MCF 10A (cell line): ENCODE results near the gene SETMAR. TPM values are rescaled to one million over a fixed set of nuclear protein-coding genes. Genes with fewer than 3 reads are reported as not detected.

Experiments
- BruUV-seq: library from RNA; stranded (reverse); fragments of 400-500 nt; replicated peaks from 2 replicates; lab custom pipeline; 2021; lab: Mats Ljungman, UMichigan
- CTCF ChIA-PET: fragments of 300-600 bp; sonication (Branson Sonifier 250); formaldehyde crosslinking; extraction: SDS; loops from one replicate; lab custom pipeline; 2021; ENCODE audit warnings: antibody characterized with exemption, inconsistent platforms; lab: Yijun Ruan, JAX
- POLR2A ChIA-PET: fragments of 300-600, 350-650 bp; sonication (Branson Sonifier 250); formaldehyde crosslinking; extraction: SDS; loops from one replicate; lab custom pipeline; 2020; ENCODE audit warnings: antibody characterized with exemption, inconsistent platforms; lab: Yijun Ruan, JAX
- DNase-seq: peaks from one replicate; pipeline ENCODE4 v3.0.0-alpha.2; 2018; ENCODE audit not compliant: unreplicated experiment
- H3K27ac Mint-ChIP-seq: one replicate; pipeline ENCODE4 v1.8.0; 2022; ENCODE audit warnings: mild to moderate bottlenecking, low read depth, mixed read lengths; ENCODE audit not compliant: unreplicated experiment
- H3K27me3 Mint-ChIP-seq: one replicate; pipeline ENCODE4 v1.8.0; 2022; ENCODE audit warnings: mixed read lengths; ENCODE audit not compliant: insufficient read depth, unreplicated experiment
- H3K36me3 Mint-ChIP-seq: one replicate; pipeline ENCODE4 v1.8.0; 2022; ENCODE audit warnings: mild to moderate bottlenecking, moderate library complexity, mixed read lengths; ENCODE audit not compliant: insufficient read depth, unreplicated experiment
- H3K4me1 Mint-ChIP-seq: one replicate; pipeline ENCODE4 v1.8.0; 2022; ENCODE audit warnings: mixed read lengths; ENCODE audit not compliant: insufficient read depth, unreplicated experiment
- H3K4me3 Mint-ChIP-seq: one replicate; pipeline ENCODE4 v1.8.0; 2022; ENCODE audit warnings: mild to moderate bottlenecking, moderate library complexity, mixed read lengths; ENCODE audit not compliant: unreplicated experiment
- H3K9me3 Mint-ChIP-seq: one replicate; pipeline ENCODE4 v1.8.0; 2022; ENCODE audit warnings: mixed read lengths; ENCODE audit not compliant: unreplicated experiment
- intact Hi-C: fragments of 100-400 bp; cut with micrococcal nuclease; formaldehyde crosslinking; loops from 2 replicates; pipeline ENCODE4 v1.14.1; 2022
- total RNA-seq: library from RNA; stranded (reverse); gene quantifications from 2 replicates; pipeline ENCODE4 v1.2.3, GENCODE V29; 2022
- TF ChIP-seq, protein P1 (sequence below): fragments of 200-600 bp; IDR thresholded peaks from one replicate; pipeline ENCODE4 v1.8.0; 2022; ENCODE audit warnings: antibody characterized with exemption, mild to moderate bottlenecking; ENCODE audit not compliant: unreplicated experiment

SETMAR gene
- total RNA-seq, 1 experiment from 2014 or later, result 8.3 TPM

DNA sequence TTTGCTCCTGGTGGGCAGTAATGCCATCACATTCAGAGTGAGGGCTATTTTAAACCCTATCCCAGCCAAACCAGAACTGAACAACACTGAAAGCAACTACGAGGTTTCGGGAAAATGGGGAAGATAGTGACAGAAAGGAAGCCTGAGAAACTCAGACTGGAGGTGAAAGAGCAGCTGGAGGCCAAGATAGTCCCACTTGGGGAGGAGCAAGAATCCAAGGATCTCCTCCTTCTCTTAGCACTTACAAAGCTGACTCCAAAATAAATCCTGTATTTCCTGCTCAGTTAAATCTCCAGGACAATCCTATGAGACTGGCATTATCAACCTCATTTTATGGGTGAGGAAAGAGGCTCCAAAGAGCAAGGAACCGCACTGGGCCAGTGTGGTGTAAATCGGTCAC, 14.1 kb upstream of the SETMAR start:
- H3K27me3 Mint-ChIP-seq, result peaks cover 7% of the 10 kb centered on the region
- no peak overlapping the region for H3K4me3 Mint-ChIP-seq
- BruUV-seq, result no TSS peak
- ChIA-PET POLR2A (no interaction called here), CTCF (interaction anchor here (0.7 to 7.0 kb wide), 11 partner anchors 7 to 1093 kb away, joined by 3 to 73 read pairs (median 3); no protein-coding TSS in a partner anchor)
- intact Hi-C loops, result no loop called here
- DNase-seq, result no peak
- TF ChIP-seq, protein P1, sequence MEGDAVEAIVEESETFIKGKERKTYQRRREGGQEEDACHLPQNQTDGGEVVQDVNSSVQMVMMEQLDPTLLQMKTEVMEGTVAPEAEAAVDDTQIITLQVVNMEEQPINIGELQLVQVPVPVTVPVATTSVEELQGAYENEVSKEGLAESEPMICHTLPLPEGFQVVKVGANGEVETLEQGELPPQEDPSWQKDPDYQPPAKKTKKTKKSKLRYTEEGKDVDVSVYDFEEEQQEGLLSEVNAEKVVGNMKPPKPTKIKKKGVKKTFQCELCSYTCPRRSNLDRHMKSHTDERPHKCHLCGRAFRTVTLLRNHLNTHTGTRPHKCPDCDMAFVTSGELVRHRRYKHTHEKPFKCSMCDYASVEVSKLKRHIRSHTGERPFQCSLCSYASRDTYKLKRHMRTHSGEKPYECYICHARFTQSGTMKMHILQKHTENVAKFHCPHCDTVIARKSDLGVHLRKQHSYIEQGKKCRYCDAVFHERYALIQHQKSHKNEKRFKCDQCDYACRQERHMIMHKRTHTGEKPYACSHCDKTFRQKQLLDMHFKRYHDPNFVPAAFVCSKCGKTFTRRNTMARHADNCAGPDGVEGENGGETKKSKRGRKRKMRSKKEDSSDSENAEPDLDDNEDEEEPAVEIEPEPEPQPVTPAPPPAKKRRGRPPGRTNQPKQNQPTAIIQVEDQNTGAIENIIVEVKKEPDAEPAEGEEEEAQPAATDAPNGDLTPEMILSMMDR, result no peak
- no peaks in the 10 kb centered on the region for H3K36me3 Mint-ChIP-seq
- no peak overlapping the region for H3K27ac Mint-ChIP-seq
- no peaks in the 10 kb centered on the region for H3K9me3 Mint-ChIP-seq
- no peaks in the 10 kb centered on the region for H3K4me1 Mint-ChIP-seq

DNA sequence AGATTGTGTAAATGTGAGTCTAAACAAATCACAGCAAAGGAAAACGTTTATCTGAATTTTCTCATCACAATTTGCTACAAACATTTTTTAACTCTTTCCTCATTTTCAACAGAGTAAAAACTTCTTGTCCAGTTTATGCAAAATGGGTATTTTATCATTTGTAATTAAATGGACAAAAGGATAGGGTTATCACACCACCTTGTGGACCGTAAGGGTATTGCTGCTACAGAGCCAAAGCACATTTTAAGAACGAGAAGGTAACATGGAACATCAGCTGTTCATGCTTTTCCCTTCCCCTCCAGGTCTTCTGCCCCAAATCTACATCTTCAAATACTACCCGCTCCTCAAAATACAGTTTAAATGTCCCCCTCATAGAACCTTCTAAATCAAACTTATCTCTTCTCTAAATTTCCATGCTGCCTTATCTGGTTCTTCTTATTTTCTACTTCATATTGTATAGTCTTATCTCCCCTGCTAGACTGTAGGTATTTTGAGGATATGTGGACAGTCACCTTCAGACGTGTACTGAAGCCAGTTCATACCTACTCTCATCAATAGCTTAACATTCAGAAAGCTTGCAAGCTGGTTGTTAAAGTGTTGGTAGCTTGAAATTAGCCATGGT, 12.8 kb upstream of the SETMAR start:
- CTCF ChIA-PET, result interaction anchor here (0.6 to 4.7 kb wide), 26 partner anchors 9 to 1132 kb away, joined by 3 to 55 read pairs (median 3); partner anchors contain the start of gene SETMAR
- H3K27me3 Mint-ChIP-seq, result peaks cover 7% of the 10 kb centered on the region
- intact Hi-C loops, result loop anchor here (1.0 to 5.0 kb wide), 3 partner anchors 293 to 1094 kb away; no protein-coding TSS in a partner anchor
- peak; percentile 58 for DNase-seq
- no peaks in the 10 kb centered on the region for H3K4me1 Mint-ChIP-seq
- POLR2A ChIA-PET, result interaction anchor here (1.0 kb wide), 1 partner anchor 1090 kb away, joined by 4 read pairs; no protein-coding TSS in a partner anchor
- no TSS peak for BruUV-seq
- no peaks in the 10 kb centered on the region for H3K9me3 Mint-ChIP-seq
- TF ChIP-seq, protein P1, result peak; percentile 77
- H3K27ac Mint-ChIP-seq, result no peak overlapping the region
- no peaks in the 10 kb centered on the region for H3K36me3 Mint-ChIP-seq
- H3K4me3 Mint-ChIP-seq, result no peak overlapping the region

DNA sequence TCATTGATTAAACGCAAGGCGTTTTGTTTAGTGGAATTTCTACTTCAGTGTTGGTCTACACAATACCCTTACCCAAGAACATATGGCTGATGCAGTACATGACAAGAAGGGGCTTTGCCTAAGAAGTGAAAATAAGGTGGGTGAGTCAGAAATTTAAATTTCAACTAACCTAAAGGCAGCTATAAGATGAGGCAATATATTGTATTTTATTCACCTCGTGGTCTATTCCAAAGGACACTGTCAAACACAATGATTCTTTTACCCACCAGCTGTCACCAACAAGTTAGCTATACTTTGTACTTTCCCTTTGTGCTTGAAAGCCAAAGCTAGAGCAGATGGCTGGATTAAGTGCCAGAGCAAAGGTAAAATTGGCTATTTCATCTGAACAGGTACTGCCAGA, 10.9 kb upstream of the SETMAR start:
- CTCF ChIA-PET, result interaction anchor here (0.6 to 4.7 kb wide), 8 partner anchors 20 to 1092 kb away, joined by 3 to 55 read pairs (median 3); no protein-coding TSS in a partner anchor

More for the DNA sequence above, 10.9 kb upstream of the SETMAR start:
- TF ChIP-seq, protein P1, result no peak
- no peak for DNase-seq
- POLR2A ChIA-PET, result no interaction called here
- H3K4me3 Mint-ChIP-seq, result no peak overlapping the region
- intact Hi-C loops, result loop anchor here (5.0 kb wide), 1 partner anchor 295 kb away; no protein-coding TSS in a partner anchor
- peaks cover 7% of the 10 kb centered on the region for H3K27me3 Mint-ChIP-seq
- H3K9me3 Mint-ChIP-seq, result no peaks in the 10 kb centered on the region
- BruUV-seq, result no TSS peak
- H3K27ac Mint-ChIP-seq, result no peak overlapping the region
- no peaks in the 10 kb centered on the region for H3K4me1 Mint-ChIP-seq
- no peaks in the 10 kb centered on the region for H3K36me3 Mint-ChIP-seq
